Vagina (tissue), 2 donors: ENCODE measurements around the gene MTMR2.

Source experiments
- CTCF ChIP-seq, 3 experiments: fragments of 450-650 bp in 2 of 3; fragments of 200-600 bp in 1 of 3; sonication (generic) in 1 of 3; IDR thresholded peaks; one replicate each; pipeline ENCODE4 v1.5.1; 2017 to 2019; ENCODE audit warnings: antibody characterized with exemption in 3 of 3, mild to moderate bottlenecking in 2 of 3, moderate library complexity in 2 of 3
- POLR2A ChIP-seq, 2 donors: fragments of 450-650 bp; IDR thresholded peaks; one replicate each; pipeline ENCODE4 v1.6.1; 2017; ENCODE audit warnings: antibody characterized with exemption in 2 of 2, mild to moderate bottlenecking in 2 of 2, moderate library complexity in 2 of 2
- POLR2AphosphoS5 ChIP-seq, 2 donors: sonication (generic); formaldehyde crosslinking; IDR thresholded peaks; one replicate each; pipeline ENCODE4 v1.9.0; 2017; ENCODE audit warnings: antibody characterized with exemption in 2 of 2, mild to moderate bottlenecking in 2 of 2, low read depth in 1 of 2; ENCODE audit not compliant: insufficient read depth in 1 of 2

GRCh38 chr11:95923439-95923727, 524 bp downstream of the MTMR2 start:
- TF ChIP-seq POLR2A (IDR thresholded peaks at IDR 0.05) (no peak), CTCF (IDR thresholded peaks at IDR 0.05) (no peak), POLR2AphosphoS5 (IDR thresholded peaks at IDR 0.05; ENCODE audit: insufficient read depth in 1 of 2, low read depth in 1 of 2) (no peak)
